Liver (tissue), 9 donors: ENCODE results near the gene RHEX. TPM values are rescaled to one million over a fixed set of nuclear protein-coding genes. Genes with fewer than 3 reads are reported as not detected.

Source experiments
- DNase-seq: peaks from one replicate; pipeline ENCODE4 v3.0.0-alpha.2; 2017; ENCODE audit warnings: low spot score
- H3K27ac ChIP-seq, 2 donors: one replicate each; pipeline ENCODE4 v1.7.0; 2013; ENCODE audit warnings: inconsistent platforms in 2 of 2, low read length in 2 of 2, control low read depth in 1 of 2, low read depth in 1 of 2, mild to moderate bottlenecking in 1 of 2
- H3K27me3 ChIP-seq, 4 donors: one replicate each; pipeline versions ENCODE4 v1.6.1 to v1.7.0; 2013; ENCODE audit warnings: low read length in 3 of 4, inconsistent platforms in 1 of 4, mild to moderate bottlenecking in 1 of 4, moderate library complexity in 1 of 4; ENCODE audit not compliant: control insufficient read depth in 4 of 4, insufficient read depth in 4 of 4
- H3K36me3 ChIP-seq, 4 donors: one replicate each; pipeline versions ENCODE4 v1.6.1 to v1.7.0; 2013; ENCODE audit warnings: low read length in 3 of 4, mild to moderate bottlenecking in 3 of 4, low read depth in 1 of 4, moderate library complexity in 1 of 4; ENCODE audit not compliant: control insufficient read depth in 4 of 4, insufficient read depth in 3 of 4
- H3K4me1 ChIP-seq, 4 donors: one replicate each; pipeline versions ENCODE4 v1.6.1 to v1.7.0; 2013; ENCODE audit warnings: low read length in 3 of 4, mild to moderate bottlenecking in 3 of 4, moderate library complexity in 1 of 4; ENCODE audit not compliant: control insufficient read depth in 4 of 4, insufficient read depth in 4 of 4
- H3K4me3 ChIP-seq, 3 donors: one replicate each; pipeline versions ENCODE4 v1.6.1 to v1.7.0; 2013; ENCODE audit warnings: low read length in 3 of 3, control low read depth in 1 of 3, low read depth in 1 of 3, mild to moderate bottlenecking in 1 of 3
- H3K9ac ChIP-seq, 2 donors: one replicate each; pipeline ENCODE4 v1.7.0; 2013; ENCODE audit warnings: low read length in 2 of 2, mild to moderate bottlenecking in 2 of 2, moderate library complexity in 2 of 2, control low read depth in 1 of 2, low read depth in 1 of 2
- H3K9me3 ChIP-seq, 4 donors: one replicate each; pipeline versions ENCODE4 v1.6.1 to v1.7.0; 2013; ENCODE audit warnings: low read length in 3 of 4; ENCODE audit not compliant: control insufficient read depth in 4 of 4
- FOXA1 ChIP-seq: IDR thresholded peaks from 2 replicates; pipeline ENCODE4 v1.6.1; 2016; ENCODE audit warnings: antibody characterized with exemption
- FOXA2 ChIP-seq: IDR thresholded peaks from 2 replicates; pipeline ENCODE4 v1.6.1; 2016; ENCODE audit warnings: antibody characterized with exemption
- GABPA ChIP-seq, 2 donors: IDR thresholded peaks in 1 of 2; conservative IDR thresholded peaks in 1 of 2; 2 replicates each; pipeline ENCODE4 v1.6.1; 2016; ENCODE audit warnings: antibody characterized with exemption in 2 of 2, mild to moderate bottlenecking in 1 of 2, moderate library complexity in 1 of 2
- HNF4A ChIP-seq, 2 donors: conservative IDR thresholded peaks; 2 replicates each; pipeline ENCODE4 v1.6.1; 2016; ENCODE audit warnings: antibody characterized with exemption in 2 of 2, mild to moderate bottlenecking in 2 of 2
- JUND ChIP-seq, 2 donors: IDR thresholded peaks; 2 replicates each; pipeline ENCODE4 v1.6.1; 2016; ENCODE audit warnings: antibody characterized with exemption in 2 of 2
- NR2F2 ChIP-seq: IDR thresholded peaks from 2 replicates; pipeline ENCODE4 v1.6.1; 2016; ENCODE audit warnings: antibody characterized with exemption
- RAD21 ChIP-seq, 2 donors: IDR thresholded peaks; 2 replicates each; pipeline ENCODE4 v1.6.1; 2016; ENCODE audit warnings: antibody characterized with exemption in 2 of 2, mild to moderate bottlenecking in 2 of 2
- RXRA ChIP-seq, 2 donors: IDR thresholded peaks; 2 replicates each; pipeline ENCODE4 v1.6.1; 2017 to 2018; ENCODE audit warnings: antibody characterized with exemption in 2 of 2, mild to moderate bottlenecking in 1 of 2
- SP1 ChIP-seq: IDR thresholded peaks from 2 replicates; pipeline ENCODE4 v1.6.1; 2018; ENCODE audit warnings: antibody characterized with exemption, mild to moderate bottlenecking
- YY1 ChIP-seq: IDR thresholded peaks from 2 replicates; pipeline ENCODE4 v1.6.1; 2016; ENCODE audit warnings: antibody characterized with exemption, mild to moderate bottlenecking
- WGBS: extraction: QIAGEN DNeasy Blood & Tissue Kit; methylation state at CpG from one replicate; pipeline ENCODE4 v1.1.7; 2013; 5-methylcytosine and 5-hydroxymethylcytosine counted together
- polyA plus RNA-seq, 2 donors: library from polyadenylated mRNA; stranded (reverse) in 1 of 2; unstranded in 1 of 2; fragments of 200-250 nt in 1 of 2; fragments of >200 nt in 1 of 2; fragmentation: Nextera tagmentation in 1 of 2; extraction: Ambion mirVana in 1 of 2; gene quantifications; one replicate each; pipeline versions ENCODE4 v1.2.1 to v1.2.3, GENCODE V29; 2013 to 2015
- total RNA-seq, 2 donors: library from RNA; depleted of rRNA; stranded (reverse); fragments of >200 nt; gene quantifications; one replicate each; pipeline ENCODE4 v1.2.3, GENCODE V29; 2014
- TF ChIP-seq, protein P1 (sequence below): IDR thresholded peaks from 2 replicates; pipeline ENCODE4 v1.6.1; 2016; ENCODE audit warnings: antibody characterized with exemption
- TF ChIP-seq, protein P2 (sequence below): IDR thresholded peaks from 2 replicates; pipeline ENCODE4 v1.6.1; 2016; ENCODE audit warnings: antibody characterized with exemption
- TF ChIP-seq, protein P3 (sequence below): IDR thresholded peaks from 2 replicates; pipeline ENCODE4 v1.6.1; 2016; ENCODE audit warnings: antibody characterized with exemption
- TF ChIP-seq, protein P4 (sequence below): fragments of 150-350 bp; IDR thresholded peaks from 2 replicates; pipeline ENCODE4 v1.5.1; 2017; ENCODE audit warnings: improper control_type of control experiment, low read depth, low read length; ENCODE audit not compliant: missing input control
- TF ChIP-seq, protein P5 (sequence below): IDR thresholded peaks from 2 replicates; pipeline ENCODE4 v1.6.1; 2016; ENCODE audit warnings: antibody characterized with exemption, mild to moderate bottlenecking
- donor health status: healthy.
- donor health status: healthy.
- donor health status: healthy.
- donor health status: healthy.
- donor health status: healthy.

Gene RHEX
- total and polyA plus RNA-seq, 4 donors = 0.15 to 2.8 (median 0.47) TPM

DNA sequence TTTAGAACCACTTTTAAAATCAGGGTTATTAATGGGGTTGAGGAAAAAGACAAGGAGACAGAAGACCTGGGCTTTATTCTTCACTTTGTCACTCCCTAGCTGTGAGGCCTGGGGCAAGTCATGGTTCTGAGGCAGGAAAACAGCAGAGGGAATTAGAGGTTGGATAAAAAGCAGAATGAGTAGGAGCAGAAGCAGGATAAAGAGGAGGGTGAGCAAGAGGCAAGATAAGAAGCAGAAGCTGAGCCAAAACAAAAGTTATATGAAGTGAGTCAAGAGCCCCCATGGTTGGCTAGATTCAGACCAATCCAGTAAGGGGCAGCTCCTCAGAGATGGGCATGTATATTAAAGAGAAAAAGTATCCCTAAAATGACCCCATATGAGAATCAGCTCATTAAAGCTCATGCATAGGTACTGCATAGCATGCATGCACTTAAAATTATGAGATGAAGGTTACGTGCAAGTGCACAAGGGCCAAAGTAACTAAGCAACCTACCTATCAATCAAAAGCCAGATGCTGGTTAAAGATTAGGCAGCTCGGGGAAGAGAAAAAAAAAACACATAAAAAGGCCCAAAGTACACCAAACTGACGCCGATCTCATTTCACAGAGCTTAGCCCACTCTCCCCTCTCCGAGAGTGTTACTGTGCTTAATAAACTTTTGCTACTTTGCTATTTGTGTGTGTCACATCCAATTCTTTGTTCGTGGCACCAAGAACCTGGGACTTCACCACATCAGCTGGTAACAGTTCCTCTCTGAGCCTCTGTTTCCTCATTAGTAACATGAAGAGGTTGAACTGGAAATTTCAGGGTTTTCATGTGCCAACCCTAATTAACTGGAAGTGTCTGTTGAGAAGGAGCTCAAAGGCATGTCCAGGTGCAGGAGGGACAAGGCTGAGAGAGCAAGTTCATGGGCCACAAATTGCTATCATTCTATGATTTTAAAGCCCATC lies 62.0 kb downstream of the RHEX start:
- H3K27ac ChIP-seq = no peak overlapping the region
- 47% methylated on average over 6 of the region's 6 CpGs for WGBS
- TF ChIP-seq, protein P1, sequence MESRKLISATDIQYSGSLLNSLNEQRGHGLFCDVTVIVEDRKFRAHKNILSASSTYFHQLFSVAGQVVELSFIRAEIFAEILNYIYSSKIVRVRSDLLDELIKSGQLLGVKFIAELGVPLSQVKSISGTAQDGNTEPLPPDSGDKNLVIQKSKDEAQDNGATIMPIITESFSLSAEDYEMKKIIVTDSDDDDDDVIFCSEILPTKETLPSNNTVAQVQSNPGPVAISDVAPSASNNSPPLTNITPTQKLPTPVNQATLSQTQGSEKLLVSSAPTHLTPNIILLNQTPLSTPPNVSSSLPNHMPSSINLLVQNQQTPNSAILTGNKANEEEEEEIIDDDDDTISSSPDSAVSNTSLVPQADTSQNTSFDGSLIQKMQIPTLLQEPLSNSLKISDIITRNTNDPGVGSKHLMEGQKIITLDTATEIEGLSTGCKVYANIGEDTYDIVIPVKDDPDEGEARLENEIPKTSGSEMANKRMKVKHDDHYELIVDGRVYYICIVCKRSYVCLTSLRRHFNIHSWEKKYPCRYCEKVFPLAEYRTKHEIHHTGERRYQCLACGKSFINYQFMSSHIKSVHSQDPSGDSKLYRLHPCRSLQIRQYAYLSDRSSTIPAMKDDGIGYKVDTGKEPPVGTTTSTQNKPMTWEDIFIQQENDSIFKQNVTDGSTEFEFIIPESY = no peak
- TF ChIP-seq JUND (IDR thresholded peaks at IDR 0.05) (no peak), GABPA (IDR thresholded peaks at IDR 0.05 in 1 of 2, conservative IDR thresholded peaks at IDR 0.05 in 1 of 2) (no peak), NR2F2 (no peak), FOXA1 (no peak), YY1 (no peak), RAD21 (IDR thresholded peaks at IDR 0.05) (no peak), SP1 (no peak), HNF4A (conservative IDR thresholded peaks at IDR 0.05) (no peak), RXRA (IDR thresholded peaks at IDR 0.05) (no peak), FOXA2 (no peak)
- TF ChIP-seq, protein P2, sequence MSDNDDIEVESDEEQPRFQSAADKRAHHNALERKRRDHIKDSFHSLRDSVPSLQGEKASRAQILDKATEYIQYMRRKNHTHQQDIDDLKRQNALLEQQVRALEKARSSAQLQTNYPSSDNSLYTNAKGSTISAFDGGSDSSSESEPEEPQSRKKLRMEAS = no peak
- TF ChIP-seq, protein P3, sequence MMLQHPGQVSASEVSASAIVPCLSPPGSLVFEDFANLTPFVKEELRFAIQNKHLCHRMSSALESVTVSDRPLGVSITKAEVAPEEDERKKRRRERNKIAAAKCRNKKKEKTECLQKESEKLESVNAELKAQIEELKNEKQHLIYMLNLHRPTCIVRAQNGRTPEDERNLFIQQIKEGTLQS = no peak
- TF ChIP-seq, protein P4, sequence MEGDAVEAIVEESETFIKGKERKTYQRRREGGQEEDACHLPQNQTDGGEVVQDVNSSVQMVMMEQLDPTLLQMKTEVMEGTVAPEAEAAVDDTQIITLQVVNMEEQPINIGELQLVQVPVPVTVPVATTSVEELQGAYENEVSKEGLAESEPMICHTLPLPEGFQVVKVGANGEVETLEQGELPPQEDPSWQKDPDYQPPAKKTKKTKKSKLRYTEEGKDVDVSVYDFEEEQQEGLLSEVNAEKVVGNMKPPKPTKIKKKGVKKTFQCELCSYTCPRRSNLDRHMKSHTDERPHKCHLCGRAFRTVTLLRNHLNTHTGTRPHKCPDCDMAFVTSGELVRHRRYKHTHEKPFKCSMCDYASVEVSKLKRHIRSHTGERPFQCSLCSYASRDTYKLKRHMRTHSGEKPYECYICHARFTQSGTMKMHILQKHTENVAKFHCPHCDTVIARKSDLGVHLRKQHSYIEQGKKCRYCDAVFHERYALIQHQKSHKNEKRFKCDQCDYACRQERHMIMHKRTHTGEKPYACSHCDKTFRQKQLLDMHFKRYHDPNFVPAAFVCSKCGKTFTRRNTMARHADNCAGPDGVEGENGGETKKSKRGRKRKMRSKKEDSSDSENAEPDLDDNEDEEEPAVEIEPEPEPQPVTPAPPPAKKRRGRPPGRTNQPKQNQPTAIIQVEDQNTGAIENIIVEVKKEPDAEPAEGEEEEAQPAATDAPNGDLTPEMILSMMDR = no peak
- TF ChIP-seq, protein P5, sequence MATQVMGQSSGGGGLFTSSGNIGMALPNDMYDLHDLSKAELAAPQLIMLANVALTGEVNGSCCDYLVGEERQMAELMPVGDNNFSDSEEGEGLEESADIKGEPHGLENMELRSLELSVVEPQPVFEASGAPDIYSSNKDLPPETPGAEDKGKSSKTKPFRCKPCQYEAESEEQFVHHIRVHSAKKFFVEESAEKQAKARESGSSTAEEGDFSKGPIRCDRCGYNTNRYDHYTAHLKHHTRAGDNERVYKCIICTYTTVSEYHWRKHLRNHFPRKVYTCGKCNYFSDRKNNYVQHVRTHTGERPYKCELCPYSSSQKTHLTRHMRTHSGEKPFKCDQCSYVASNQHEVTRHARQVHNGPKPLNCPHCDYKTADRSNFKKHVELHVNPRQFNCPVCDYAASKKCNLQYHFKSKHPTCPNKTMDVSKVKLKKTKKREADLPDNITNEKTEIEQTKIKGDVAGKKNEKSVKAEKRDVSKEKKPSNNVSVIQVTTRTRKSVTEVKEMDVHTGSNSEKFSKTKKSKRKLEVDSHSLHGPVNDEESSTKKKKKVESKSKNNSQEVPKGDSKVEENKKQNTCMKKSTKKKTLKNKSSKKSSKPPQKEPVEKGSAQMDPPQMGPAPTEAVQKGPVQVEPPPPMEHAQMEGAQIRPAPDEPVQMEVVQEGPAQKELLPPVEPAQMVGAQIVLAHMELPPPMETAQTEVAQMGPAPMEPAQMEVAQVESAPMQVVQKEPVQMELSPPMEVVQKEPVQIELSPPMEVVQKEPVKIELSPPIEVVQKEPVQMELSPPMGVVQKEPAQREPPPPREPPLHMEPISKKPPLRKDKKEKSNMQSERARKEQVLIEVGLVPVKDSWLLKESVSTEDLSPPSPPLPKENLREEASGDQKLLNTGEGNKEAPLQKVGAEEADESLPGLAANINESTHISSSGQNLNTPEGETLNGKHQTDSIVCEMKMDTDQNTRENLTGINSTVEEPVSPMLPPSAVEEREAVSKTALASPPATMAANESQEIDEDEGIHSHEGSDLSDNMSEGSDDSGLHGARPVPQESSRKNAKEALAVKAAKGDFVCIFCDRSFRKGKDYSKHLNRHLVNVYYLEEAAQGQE = no peak
- H3K9me3 ChIP-seq = no peaks in the 10 kb centered on the region
- DNase-seq = no peak
- H3K36me3 ChIP-seq = no peaks in the 10 kb centered on the region
- no peak overlapping the region for H3K9ac ChIP-seq
- H3K27me3 ChIP-seq = no peaks in the 10 kb centered on the region
- H3K4me1 ChIP-seq = peaks cover 2 to 32% (median 17%) of the 10 kb centered on the region in 4 donors
- no peak overlapping the region for H3K4me3 ChIP-seq
